Effector memory CD4-positive, alpha-beta T cell (primary cell): Measurements from ENCODE around the gene RAPGEF1.
A peak's percentile ranks its signal among the peaks of the same experiment; 100 is the strongest.
"Not testable (repeated sequence)": the region's sequence is repeated elsewhere in the genome, so short reads cannot be mapped to it uniquely, and the experiment has no call there.

ENCODE experiments used
- DNase-seq, 3 donors: peaks; one replicate each; pipeline ENCODE4 v3.0.0-alpha.2; 2020
- H3K27ac ChIP-seq: 2 replicates; pipeline ENCODE4 v1.7.0; 2013; ENCODE audit warnings: mild to moderate bottlenecking, low read length, moderate library complexity; ENCODE audit not compliant: insufficient read depth, poor library complexity, severe bottlenecking
- H3K27me3 ChIP-seq: replicated peaks from 2 replicates; pipeline ENCODE4 v1.7.0; 2013; ENCODE audit warnings: mild to moderate bottlenecking, low read length; ENCODE audit not compliant: insufficient read depth, control insufficient read depth, poor library complexity, severe bottlenecking
- H3K36me3 ChIP-seq: 2 replicates; pipeline ENCODE4 v1.7.0; 2013; ENCODE audit warnings: mild to moderate bottlenecking, low read length, moderate library complexity; ENCODE audit not compliant: control insufficient read depth, insufficient read depth
- H3K4me1 ChIP-seq: 2 replicates; pipeline ENCODE4 v1.7.0; 2013; ENCODE audit warnings: low read length, mild to moderate bottlenecking; ENCODE audit not compliant: control insufficient read depth, insufficient read depth, poor library complexity, severe bottlenecking
- H3K4me3 ChIP-seq: 2 replicates; pipeline ENCODE4 v1.7.0; 2013; ENCODE audit warnings: low read length, low read depth, mild to moderate bottlenecking; ENCODE audit not compliant: insufficient read depth, poor library complexity, severe bottlenecking
- H3K9me3 ChIP-seq: 2 replicates; pipeline ENCODE4 v1.7.0; 2013; ENCODE audit warnings: mild to moderate bottlenecking, low read length, moderate library complexity; ENCODE audit not compliant: control insufficient read depth

Gene RAPGEF1

DNA sequence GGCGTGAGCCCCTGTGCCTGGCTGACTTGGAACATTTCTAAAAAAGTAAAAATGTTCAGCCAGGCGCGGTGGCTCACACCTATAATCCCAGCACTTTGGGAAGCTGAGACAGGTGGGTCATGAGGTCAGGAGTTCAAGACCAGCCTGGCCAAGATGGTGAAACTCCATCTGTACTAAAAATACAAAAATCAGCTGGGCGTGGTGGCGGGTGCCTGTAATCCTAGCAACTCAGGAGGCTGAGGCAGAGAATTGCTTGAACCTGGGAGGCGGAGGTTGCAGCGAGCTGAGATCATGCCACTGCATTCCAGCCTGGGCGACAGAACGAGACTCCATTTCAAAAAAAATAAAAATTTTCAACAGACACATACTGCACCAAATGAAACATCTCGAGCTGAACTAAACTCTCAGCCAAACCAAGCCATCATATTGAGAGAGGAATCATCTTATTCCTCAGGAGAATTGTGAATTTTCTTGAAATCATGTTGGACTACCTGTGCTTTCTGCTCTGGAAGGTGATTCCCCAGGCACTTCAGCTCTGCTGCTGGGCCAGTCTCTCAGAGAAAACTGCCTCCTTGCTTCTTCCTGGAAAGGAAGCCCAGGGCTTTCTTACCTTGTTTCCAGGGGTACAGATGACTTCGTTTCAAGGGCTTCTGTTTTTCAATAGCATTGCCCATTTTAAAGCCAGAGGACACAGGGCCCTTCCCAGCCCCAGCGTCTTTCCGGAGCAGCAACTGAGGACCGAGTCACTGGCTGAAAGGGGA, 30.7 kb downstream of the RAPGEF1 start:
- not testable (repeated sequence) for H3K27me3 ChIP-seq, H3K36me3 ChIP-seq, H3K4me3 ChIP-seq, H3K9me3 ChIP-seq, DNase-seq
- Histone ChIP-seq H3K27ac (peak overlapping the region; percentile 87), H3K4me1 (peaks cover 42% of the 10 kb centered on the region)

DNA sequence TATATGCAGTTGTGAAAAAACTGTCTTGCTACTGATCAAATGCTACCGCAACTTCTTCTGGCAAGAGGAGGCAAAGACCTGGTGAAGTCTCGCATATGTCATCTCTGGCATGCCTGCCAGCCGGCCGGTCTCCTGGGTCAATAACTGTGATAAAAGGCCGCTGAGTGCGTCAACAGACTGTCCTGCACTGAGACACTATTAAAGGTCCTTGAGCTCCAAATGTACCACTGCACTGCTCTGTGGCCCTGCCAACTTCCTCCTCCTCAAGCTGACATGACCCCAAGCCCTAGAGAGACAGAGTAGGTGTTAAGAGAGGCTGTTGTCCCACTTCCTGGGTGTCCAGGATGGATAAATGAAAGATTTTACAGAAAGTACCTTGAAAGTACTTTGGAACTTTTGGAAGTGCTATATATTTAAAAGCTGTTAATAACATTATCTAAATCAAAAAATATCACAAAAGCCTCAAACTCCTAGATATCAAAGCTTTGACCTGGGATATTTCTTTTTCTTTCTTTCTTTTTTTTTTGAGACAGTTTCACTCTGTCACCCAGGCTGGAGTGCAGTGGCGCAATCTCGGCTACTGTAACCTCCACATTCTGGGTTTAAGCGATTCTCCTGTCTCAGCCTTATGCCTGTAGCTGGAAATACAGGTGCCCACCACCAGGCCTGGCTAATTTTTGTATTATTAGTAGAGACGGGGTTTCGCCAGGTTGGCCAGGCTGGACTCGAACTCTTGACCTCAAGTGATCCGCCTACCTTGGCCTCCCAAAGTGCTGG, 31.5 kb downstream of the RAPGEF1 start:
- peaks cover 44% of the 10 kb centered on the region for H3K4me1 ChIP-seq
- H3K27ac ChIP-seq, result peak overlapping the region; percentile 35

DNA sequence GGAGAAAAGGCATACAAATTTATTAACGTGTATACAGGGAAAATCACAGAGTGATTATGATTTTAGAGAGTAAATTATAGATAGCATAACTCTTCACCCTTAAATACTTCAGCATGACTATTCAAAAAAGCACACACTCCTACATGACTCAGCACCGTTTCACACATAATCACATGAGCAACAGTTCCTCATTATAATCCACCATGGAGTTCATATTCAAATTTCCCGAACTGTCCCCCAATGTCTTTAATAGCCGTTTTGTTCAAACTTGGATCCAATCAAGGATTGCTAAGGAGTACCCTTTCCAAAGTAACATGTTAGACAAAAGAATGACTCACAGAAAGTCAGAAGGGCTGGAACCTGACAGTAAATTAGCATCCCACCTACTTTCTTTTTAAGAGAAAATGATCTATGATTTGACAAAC, 32.1 kb downstream of the RAPGEF1 start:
- no peak for DNase-seq
- no peaks in the 10 kb centered on the region for H3K36me3 ChIP-seq
- no peaks in the 10 kb centered on the region for H3K9me3 ChIP-seq
- peaks cover 44% of the 10 kb centered on the region for H3K4me1 ChIP-seq
- no peaks in the 10 kb centered on the region for H3K27me3 ChIP-seq
- H3K4me3 ChIP-seq, result no peak overlapping the region
- H3K27ac ChIP-seq, result no peak overlapping the region

More for the DNA sequence above, 31.5 kb downstream of the RAPGEF1 start:
- Histone ChIP-seq H3K27me3 (no peaks in the 10 kb centered on the region), H3K4me3 (no peak overlapping the region), H3K9me3 (no peaks in the 10 kb centered on the region), H3K36me3 (no peaks in the 10 kb centered on the region)
- no peak for DNase-seq

DNA sequence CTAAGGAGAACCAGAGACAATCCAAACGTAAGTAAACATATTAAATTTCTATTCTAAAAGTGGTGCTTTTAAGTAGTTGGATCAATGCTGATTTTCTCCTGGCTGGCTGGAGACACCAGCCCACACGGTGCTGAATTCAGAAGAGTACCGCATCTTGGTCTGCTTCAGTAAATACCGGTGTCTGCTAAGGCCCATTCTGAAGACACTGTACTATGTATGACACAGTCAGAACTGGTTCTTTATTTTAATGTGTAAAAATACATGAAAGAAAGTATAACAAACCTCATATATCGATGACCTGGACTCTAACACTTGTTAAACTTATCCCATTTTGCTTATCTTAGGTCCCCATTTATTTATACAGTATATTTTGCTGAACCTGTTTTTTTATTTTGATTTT, 32.8 kb downstream of the RAPGEF1 start:
- Histone ChIP-seq H3K36me3 (no peaks in the 10 kb centered on the region), H3K4me3 (no peak overlapping the region), H3K9me3 (no peaks in the 10 kb centered on the region), H3K4me1 (peaks cover 44% of the 10 kb centered on the region), H3K27ac (no peak overlapping the region), H3K27me3 (no peaks in the 10 kb centered on the region)
- DNase-seq, result no peak

DNA sequence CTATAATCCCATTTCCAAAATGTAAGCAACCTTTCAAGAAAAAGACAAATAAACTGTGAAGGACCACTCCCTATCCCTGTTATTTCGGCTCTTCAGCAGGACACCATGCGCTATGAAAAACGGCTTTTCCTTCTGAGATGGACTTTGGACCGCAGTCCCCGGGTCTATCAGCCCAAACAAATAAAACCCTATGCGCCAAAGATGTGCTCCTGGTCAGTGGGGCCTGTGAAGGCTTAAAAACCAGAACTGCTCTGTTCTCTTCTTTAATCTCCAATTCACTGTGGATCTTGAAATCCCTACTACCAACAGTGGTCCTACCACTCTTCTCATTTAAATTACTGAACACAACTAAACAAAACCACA, 33.3 kb downstream of the RAPGEF1 start:
- no peaks in the 10 kb centered on the region for H3K9me3 ChIP-seq
- no peak for DNase-seq
- no peaks in the 10 kb centered on the region for H3K27me3 ChIP-seq
- H3K4me3 ChIP-seq, result no peak overlapping the region
- H3K27ac ChIP-seq, result no peak overlapping the region
- H3K4me1 ChIP-seq, result peaks cover 44% of the 10 kb centered on the region
- no peaks in the 10 kb centered on the region for H3K36me3 ChIP-seq

DNA sequence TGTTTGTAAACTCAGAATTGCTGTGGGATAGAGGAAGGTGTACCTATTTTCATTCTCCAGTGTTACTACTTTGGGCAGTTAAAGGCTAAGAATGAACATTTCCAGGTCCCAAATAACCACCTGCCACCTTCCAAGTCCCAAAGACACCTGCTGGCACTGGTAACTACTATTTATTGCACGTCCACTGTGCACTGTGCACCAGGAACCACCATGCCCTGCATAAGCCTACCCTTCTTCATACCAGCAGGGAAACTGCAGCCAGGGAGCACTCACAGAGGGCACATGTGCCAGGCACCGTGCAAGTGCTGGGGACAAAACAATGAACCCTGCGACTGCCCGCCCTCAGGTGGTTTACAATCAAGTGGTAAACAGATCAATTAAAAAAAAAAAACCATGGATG, 34.9 kb downstream of the RAPGEF1 start:
- Histone ChIP-seq H3K4me1 (peaks cover 30% of the 10 kb centered on the region), H3K4me3 (no peak overlapping the region), H3K36me3 (no peaks in the 10 kb centered on the region), H3K27me3 (no peaks in the 10 kb centered on the region), H3K27ac (no peak overlapping the region), H3K9me3 (no peaks in the 10 kb centered on the region)
- DNase-seq, result no peak

DNA sequence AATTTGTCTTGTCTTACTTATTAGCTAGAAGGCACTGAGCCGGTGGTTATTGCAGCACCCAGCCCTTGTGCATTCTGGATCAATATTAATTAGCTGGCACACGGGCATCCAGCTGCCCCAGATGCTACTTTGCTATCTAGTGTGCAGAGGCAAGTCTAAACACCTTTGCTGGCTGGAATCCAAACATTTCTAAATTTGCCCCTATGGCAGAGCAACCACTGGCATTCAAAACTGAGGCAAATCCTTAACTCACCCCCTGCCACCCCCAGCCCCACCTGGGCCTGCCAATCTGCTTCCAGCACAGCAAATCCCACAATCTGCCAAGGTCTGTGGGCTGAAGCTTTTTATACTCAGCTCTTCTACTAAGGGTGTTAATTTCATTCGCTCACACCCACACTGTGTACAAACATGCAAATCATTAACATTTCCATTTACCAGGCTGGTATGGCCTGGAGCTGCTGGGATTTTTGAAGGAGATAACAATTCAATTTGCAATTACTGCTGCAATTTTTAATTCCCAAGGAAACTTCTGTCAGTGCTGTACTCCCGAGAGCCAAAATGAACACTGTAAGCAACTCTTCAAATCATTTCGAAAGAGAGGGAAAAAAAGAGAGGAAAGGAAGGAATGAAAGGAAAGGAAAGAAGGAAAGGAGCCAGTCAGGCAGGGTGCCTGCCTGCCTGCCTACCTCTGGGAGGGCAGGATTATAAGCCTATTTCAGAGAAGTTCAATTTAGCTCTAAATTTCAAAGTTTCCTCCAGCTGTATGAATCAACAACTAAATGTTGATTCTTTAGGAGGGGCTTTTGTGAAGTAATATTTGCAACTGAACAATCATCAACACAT, 35.5 kb downstream of the RAPGEF1 start:
- DNase-seq, result no peak
- H3K9me3 ChIP-seq, result no peaks in the 10 kb centered on the region
- peaks cover 24% of the 10 kb centered on the region for H3K4me1 ChIP-seq
- H3K27ac ChIP-seq, result no peak overlapping the region
- no peak overlapping the region for H3K4me3 ChIP-seq
- H3K27me3 ChIP-seq, result no peaks in the 10 kb centered on the region
- no peaks in the 10 kb centered on the region for H3K36me3 ChIP-seq

DNA sequence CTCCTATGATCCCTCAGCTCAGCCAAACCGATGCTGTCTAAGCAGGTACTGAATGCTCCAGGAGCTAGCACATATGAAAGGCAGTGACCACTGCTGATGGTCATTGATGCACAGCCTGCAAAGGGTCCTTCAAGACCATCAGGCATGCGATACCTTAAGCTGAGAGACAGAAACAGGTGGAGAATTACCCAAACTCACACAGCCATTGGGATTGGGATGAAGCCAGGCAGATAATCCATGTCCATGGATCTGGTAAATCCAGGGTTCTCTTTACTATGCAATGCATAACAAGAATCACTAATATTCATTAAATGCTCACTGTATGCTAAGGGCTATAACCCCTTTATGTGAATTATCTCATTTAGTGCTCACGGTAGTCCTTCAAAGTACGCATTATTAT, 36.2 kb downstream of the RAPGEF1 start:
- H3K27me3 ChIP-seq, result no peaks in the 10 kb centered on the region
- H3K36me3 ChIP-seq, result no peaks in the 10 kb centered on the region
- H3K4me3 ChIP-seq, result no peak overlapping the region
- no peak overlapping the region for H3K27ac ChIP-seq
- no peaks in the 10 kb centered on the region for H3K9me3 ChIP-seq
- DNase-seq, result no peak
- peaks cover 24% of the 10 kb centered on the region for H3K4me1 ChIP-seq

DNA sequence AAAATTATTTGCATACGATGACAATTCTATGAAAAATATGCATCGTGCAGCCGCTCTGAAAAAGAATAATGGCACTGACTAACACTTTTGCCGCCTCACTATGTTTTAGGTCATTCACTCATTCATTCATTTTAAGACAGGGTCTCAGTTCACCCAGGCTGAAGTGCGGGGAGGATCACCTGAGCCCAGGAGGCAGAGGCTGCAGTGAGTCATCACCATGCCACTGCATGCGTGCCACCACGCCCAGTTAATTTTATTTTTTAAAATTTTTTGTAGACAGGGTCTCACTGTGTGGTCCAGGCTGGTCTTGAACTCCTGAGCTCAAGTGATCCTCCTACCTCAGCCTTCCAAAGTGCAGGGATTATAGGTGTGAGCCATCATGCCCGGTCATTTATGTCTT, 37.0 kb downstream of the RAPGEF1 start:
- no peaks in the 10 kb centered on the region for H3K36me3 ChIP-seq
- H3K27ac ChIP-seq, result no peak overlapping the region
- no peaks in the 10 kb centered on the region for H3K9me3 ChIP-seq
- H3K4me3 ChIP-seq, result no peak overlapping the region
- no peak for DNase-seq
- no peaks in the 10 kb centered on the region for H3K27me3 ChIP-seq
- peaks cover 27% of the 10 kb centered on the region for H3K4me1 ChIP-seq
